Adrenal gland (tissue), 5 donors: ENCODE results near the gene PABPN1.

Experiments used
- POLR2A ChIP-seq, 2 donors: fragments of 450-650 bp; IDR thresholded peaks; one replicate each; pipeline ENCODE4 v1.6.1; 2017; ENCODE audit warnings: antibody characterized with exemption in 2 of 2, mild to moderate bottlenecking in 2 of 2, moderate library complexity in 1 of 2
- TF ChIP-seq, protein P1 (sequence below), 6 experiments: fragments of 450-650 bp in 4 of 6; fragments of 200-600 bp in 2 of 6; sonication (generic) in 1 of 6; IDR thresholded peaks; 1 replicate in 5 of 6; 2 replicates in 1 of 6; pipeline versions ENCODE4 v1.5.1 to v1.8.0; 2016 to 2021; ENCODE audit warnings: antibody characterized with exemption in 6 of 6, mild to moderate bottlenecking in 2 of 6, moderate library complexity in 1 of 6
- donor health status: DM: no; HTN: no; CAD: no.

DNA sequence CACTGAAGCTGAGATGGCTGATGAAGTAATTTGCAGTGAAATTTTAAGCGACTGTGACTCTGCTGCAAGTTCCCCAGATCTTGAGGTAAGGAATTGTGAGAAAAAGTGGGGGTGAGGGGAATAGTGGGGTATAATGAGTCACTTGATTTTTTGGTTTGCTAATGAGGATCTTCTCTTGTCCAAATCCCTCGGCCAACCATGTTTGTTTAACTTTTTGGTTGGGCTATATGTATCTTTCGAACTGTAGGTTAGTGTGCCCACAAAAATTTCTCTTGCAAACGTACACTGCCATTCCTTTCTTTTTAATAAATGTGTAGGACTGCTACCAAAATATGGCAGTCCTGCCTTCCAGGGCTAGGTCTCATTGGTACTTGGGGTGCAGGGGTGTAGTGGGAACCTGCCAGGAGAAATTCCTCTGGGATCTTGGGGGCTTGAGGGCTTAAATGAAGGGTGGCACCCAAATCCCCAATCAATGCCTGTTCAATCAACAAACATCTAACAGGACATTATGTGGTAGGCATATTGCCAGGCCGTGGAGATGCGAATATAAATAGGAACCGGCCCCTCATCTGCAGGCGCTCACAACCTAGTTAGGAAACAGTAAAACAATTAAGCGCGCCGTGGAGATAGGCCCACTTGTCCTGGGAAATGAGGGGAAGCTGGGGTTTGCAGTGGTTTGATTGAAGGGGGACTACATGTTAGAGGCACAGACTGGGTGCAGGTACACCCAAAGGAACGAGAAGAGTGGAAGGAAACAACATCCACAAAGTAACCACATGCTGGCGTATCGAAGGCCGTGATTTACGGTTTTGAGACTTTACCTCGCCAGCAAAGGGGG, 1.3 kb upstream of the PABPN1 start:
- TF ChIP-seq, protein P1, sequence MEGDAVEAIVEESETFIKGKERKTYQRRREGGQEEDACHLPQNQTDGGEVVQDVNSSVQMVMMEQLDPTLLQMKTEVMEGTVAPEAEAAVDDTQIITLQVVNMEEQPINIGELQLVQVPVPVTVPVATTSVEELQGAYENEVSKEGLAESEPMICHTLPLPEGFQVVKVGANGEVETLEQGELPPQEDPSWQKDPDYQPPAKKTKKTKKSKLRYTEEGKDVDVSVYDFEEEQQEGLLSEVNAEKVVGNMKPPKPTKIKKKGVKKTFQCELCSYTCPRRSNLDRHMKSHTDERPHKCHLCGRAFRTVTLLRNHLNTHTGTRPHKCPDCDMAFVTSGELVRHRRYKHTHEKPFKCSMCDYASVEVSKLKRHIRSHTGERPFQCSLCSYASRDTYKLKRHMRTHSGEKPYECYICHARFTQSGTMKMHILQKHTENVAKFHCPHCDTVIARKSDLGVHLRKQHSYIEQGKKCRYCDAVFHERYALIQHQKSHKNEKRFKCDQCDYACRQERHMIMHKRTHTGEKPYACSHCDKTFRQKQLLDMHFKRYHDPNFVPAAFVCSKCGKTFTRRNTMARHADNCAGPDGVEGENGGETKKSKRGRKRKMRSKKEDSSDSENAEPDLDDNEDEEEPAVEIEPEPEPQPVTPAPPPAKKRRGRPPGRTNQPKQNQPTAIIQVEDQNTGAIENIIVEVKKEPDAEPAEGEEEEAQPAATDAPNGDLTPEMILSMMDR (IDR thresholded peaks at IDR 0.05) = no peak
- no peak for TF ChIP-seq POLR2A (IDR thresholded peaks at IDR 0.05)
